Activated effector memory CD4-positive, alpha-beta T cell treated with anti-CD3 and anti-CD28 coated beads, Interleukin-2, amount 50 U/mL, for 16 hours (primary cell): Measurements from ENCODE around the gene FAM20B.

Source experiments
- DNase-seq: peaks from one replicate; pipeline ENCODE4 v3.0.0-alpha.2; 2020

The FAM20B gene

GRCh38 chr1:179048339-179049124 is 22.8 kb downstream of the FAM20B start:
- no peak for DNase-seq

DNA sequence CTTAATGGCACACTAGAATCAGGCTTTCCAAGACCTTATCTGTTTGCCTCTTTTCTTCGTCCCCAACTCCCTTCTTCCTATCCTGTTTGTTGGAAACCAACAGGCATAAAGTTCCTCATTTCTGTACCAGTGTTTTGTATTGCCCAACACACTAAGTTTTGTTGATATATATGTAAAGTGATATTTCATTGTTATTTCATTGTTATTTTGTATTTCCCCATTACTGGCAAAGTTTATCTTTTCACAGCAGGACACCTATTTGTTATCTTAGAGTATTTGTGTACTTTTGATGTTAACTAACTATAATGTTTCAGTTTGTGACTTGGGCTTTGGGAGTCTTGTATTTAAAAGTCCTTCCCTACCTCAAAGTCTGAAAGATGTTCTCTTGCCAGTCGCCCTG is 27.1 kb downstream of the FAM20B start:
- no peak for DNase-seq

GRCh38 chr1:179053486-179053885 is 27.8 kb downstream of the FAM20B start:
- DNase-seq: no peak

GRCh38 chr1:179055937-179056336 is 30.2 kb downstream of the FAM20B start:
- no peak for DNase-seq

DNA sequence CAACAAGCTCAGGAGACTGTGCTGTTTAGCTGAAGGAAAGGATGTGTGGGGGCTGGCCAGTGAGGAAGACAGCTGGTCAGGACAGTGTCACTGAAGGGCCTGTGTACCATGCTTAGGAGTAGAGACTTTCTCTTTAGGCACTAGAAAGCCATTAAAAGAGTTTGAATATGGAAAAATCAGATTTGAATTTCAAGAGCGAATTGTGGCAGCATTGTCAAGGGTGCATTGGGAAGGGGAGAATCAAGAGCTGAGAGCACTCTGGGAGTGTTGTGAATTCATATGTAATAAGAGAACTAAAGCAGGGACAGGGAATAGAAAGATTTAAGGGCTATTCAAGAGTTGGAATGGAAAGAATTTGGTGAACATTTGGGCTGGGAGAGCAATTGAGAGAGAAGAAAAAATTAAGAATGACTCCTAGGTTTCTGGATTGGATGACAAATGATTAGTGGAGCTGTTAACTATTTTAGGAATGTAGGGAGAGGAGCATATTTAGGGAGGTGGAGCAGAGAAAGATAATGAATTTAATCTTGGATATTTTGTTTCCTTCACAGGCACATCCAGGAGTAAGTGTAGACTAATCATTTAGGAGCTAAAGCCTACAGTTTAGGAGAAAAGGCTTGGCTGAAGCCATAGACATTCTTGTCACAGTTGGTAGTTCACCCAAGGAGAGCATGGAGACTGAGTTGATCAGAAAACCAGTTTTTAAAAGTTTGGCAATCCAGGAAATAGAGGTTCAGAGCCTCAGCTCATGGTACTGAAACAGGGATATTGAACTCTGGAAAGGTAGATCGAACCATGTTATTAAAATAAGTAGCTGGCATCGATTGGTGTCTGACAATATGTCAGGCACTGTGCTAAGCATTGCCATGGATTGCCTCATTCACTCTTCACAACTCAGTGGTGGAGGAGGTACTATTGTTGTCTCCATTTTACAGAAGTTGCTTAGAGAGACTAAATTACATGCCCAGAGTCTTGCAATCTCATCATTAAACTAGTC is 33.1 kb downstream of the FAM20B start:
- no peak for DNase-seq

- DNase-seq: no peak
These were observed 35.9 kb downstream of the FAM20B start for GRCh38 chr1:179061360-179062282.

- no peak for DNase-seq
These were observed 40.8 kb downstream of the FAM20B start for GRCh38 chr1:179066471-179066870.

GRCh38 chr1:179077396-179077795 is 51.7 kb downstream of the FAM20B start:
- no peak for DNase-seq

DNA sequence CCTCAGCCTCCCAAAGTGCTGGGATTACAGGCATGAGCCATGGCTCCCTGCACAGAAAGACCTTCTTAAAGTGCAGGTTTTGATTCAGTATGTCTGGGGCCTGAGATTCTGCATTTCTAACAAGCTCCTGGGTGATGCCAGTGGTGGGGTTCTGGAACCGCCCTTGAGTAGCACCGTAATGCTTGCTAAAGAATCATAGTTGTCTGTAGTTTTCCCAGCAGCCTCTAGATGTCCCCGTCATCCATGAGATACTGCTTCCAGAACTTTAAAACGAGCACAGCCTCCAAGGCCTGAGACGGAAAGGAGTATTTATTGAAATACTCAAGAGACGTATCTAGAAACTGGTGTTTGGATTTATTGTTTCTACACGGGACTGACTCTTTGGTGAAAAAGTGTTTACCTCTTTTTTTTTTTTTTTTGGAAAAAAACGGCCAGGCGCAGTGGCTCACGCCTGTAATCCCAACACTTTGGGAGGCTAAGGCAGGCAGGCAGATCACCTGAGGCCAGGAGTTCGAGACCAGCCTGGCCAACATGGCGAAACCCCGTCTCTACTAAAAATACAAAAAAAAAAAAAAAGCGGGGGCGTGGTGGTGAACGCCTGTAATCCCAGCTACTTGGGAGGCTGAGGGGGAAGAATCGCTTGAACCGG is 53.5 kb downstream of the FAM20B start:
- DNase-seq: no peak

DNA sequence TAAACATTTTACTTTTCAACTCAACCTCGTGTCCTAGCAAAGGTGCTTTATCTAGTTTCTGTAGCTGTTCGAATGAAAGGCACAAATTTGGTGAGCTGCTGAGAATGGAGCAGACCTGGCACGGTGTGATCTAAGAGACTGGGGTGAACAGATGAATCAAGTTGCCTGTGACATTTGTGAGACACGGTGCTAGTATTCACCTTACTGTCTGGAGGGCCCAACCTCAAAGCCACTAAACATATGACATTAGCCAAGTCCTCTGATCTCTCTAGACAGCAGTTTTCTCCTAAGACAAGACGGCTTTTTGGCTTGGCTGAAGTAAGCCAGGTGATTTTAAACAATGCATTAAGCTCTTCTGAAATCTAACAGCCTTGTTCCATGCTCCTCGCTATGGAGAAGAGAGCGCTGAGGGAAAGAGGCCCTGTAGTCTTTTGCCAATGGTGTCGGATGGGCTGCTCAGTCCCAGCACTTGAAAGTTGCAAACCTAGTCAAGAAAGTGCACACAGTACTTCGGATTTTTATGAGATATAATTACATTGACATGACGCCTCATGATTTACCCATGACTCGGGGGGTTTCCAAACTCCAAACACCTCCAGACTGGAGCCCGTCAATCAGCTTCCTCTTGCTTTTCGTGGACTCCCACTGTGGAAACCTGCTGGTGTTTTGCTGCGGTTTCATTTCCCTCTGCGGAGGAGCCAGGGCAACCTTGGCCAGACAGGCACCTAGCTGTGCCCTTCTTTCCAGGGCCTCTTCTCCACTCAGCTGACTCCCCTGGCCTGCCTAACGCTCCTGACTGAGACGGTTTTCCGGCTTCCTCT is 55.4 kb downstream of the FAM20B start:
- DNase-seq: peak; percentile 77

- peak; percentile 92 for DNase-seq
These were observed 56.1 kb downstream of the FAM20B start, which contains the start of gene TOR3A for GRCh38 chr1:179081687-179082332. TSS of gene TOR3A (plus strand) at chr1:179082070. CDS start at chr1:179082129, 59 bp downstream.

DNA sequence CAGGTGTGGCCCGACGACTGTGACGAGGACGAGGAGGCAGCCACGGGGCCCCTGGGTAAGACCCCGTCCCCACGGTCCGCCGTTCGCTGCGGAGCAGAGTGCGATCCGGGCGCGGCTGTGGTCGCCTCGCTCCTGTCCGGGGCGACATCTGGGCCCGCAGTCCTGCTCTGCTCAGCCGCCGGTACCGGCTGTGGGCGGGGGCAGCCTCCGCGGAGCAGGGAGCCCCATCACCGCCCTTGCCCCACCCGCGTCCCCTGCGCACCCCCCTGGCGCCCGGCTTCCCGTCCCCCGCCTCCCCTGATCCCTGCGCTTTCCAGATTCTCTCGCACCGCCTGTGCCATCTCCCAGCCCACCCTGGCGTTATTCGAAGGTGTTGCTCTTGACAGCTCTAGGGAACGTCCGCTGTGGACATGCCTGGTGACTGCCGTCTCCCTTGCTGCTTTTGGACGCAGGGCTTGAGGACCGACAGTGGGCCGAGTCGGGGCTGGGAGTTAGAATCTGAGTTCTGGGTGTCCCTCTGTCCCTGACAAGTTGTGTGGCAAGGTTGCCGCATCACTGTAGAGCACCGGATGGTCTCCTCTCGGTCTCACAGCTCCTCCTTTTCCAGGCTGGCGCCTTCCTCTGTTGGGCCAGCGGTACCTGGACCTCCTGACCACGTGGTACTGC is 56.8 kb downstream of the FAM20B start:
- DNase-seq: peak; percentile 76

DNA sequence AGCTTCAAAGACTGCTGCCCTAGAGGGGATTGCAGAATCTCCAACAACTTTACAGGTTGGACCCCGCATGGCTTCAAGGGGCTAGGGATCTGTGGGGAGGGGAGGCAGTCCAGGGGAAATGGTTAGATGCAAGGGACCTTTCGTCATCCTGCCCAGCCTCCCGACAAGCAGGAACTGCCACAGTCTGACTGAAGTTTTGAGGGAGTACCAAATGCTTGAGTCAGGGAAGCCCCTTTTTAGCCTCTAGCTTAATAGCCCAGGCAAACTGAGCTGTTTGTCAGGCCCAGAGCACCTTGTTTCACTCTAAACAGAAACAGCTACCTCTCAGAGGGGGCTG is 57.3 kb downstream of the FAM20B start:
- DNase-seq: no peak

DNA sequence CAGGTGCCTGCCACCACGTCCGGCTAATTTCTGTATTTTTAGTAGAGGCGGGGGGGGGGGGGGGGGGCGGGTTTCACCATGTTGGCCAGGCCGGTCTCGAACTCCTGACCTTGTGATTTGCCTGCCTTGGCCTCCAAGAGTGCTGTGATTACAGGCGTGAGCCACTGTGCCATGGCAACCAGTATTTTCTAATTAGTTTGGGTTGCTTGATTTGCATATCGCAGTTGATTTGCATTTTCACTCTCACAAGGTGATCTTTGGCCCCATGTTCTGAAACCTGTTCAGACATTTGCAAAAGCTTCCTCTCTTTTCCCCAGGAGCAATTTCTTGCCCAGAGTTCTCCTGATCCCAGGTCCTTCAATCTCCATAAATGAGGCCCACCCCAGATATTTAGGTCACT is 57.8 kb downstream of the FAM20B start:
- no peak for DNase-seq

DNA sequence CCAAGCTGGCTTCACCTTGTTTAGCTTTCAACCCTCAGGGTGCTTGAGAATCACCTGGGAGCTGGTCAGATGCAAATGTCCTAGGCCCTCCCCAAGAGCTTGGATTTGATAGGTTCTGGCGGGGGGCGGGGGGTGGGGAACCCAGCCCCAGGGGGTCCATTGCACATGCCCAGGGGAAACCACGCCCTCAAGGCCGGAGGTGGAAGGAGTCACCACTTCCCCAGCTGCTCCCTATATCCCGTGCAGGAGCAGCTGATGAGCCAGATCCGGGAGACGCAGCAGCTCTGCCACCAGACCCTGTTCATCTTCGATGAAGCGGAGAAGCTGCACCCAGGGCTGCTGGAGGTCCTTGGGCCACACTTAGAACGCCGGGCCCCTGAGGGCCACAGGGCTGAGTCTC is 62.0 kb downstream of the FAM20B start:
- DNase-seq: no peak

DNA sequence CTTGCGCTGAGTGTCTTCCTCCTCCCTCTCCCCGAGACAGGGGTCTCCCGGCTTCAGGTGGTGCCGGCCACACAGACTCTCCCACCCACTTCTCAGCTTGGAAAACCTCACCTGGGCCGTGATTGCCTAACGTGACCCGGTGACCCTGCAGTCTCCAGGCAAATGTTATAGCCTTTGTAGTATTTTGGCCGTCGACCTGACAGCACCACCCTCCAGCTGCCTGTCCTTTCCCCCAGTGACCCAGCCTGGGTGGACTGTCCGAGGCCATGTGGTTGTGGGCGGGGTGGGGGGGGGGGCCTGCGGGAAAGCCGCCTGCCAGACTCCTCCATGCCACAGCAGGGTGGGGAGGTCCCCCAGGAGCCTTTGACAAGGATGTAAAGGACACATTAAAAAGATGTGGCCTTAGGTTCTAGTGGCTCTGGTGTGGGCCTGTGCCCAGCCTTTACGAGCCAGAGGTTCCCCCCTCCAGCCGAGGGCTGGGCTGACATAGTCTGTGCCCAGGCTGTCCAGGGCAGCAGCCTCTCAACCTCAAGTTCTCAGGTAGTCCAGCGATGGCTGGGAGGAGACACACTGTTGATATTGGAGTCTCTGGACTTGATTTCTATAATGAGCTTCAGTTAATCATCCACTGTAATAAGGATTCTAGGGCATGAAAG is 64.3 kb downstream of the FAM20B start:
- no peak for DNase-seq

DNA sequence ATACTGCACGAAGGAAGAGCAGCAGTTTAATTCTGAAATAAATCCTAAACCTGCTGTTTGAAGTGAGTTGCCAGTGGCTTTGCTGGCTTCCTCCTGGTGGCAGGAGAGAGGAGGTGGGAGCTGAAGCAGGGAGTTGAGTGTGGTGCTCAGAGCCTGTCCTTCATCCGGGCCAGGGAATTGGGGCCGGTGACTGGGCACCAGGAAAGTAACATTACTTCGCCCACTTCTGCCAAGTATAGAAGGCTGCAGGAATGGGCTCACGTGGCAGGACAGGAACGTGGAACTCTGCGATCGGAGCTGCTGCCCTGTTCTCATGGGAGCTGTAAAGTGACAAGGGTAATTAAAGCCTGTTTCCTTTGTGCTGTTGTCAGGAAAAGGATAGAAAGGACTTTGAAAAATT is 64.8 kb downstream of the FAM20B start:
- DNase-seq: no peak

GRCh38 chr1:179090923-179091322 is 65.2 kb downstream of the FAM20B start:
- DNase-seq: no peak

GRCh38 chr1:179091691-179092165 is 66.0 kb downstream of the FAM20B start:
- no peak for DNase-seq
